HepG2 (cell line): ENCODE measurements around the gene ZNF3. TPM values are rescaled to one million over a fixed set of nuclear protein-coding genes. Genes with fewer than 3 reads are reported as not detected.

ENCODE experiments used
- ATAC-seq: fragments of 200-7000 bp; cut with Tn5 transposase; 3 replicates; pipeline ENCODE4 v1.9.1; 2020; ENCODE audit warnings: mild to moderate bottlenecking, moderate library complexity
- BruUV-seq: library from RNA; stranded (reverse); fragments of 400-500 nt; replicated peaks from 2 replicates; lab custom pipeline; 2021; lab: Mats Ljungman, UMichigan
- CTCF ChIA-PET: fragments of 300-600 bp; formaldehyde crosslinking; extraction: SDS; loops from one replicate; lab custom pipeline; 2021; ENCODE audit warnings: low total read pairs, inconsistent platforms, low intra/inter-chr PET ratio; lab: Yijun Ruan, JAX
- POLR2A ChIA-PET: fragments of 350-600 bp; sonication (Branson Sonifier 250); formaldehyde crosslinking; loops from one replicate; lab custom pipeline; 2020; ENCODE audit warnings: antibody characterized with exemption, inconsistent platforms; lab: Yijun Ruan, JAX
- DNase-seq: peaks from one replicate; pipeline ENCODE4 v3.0.0-alpha.2; 2015; ENCODE audit warnings: low spot score
- FAIRE-seq: peaks from 3 replicates; lab custom pipeline; 2011; peaks lifted over from hg19 to GRCh38; lab: Jason Lieb, UNC
- H2AFZ ChIP-seq: one replicate; pipeline ENCODE4 v1.6.1; 2011; ENCODE audit warnings: low read length, inconsistent platforms
- H3K27ac ChIP-seq: fragments of 300-600 bp; 3 replicates; pipeline ENCODE4 v1.8.0; 2011; ENCODE audit warnings: mixed run types, mild to moderate bottlenecking, mixed read lengths, low read length, inconsistent platforms; ENCODE audit not compliant: insufficient read depth; ENCODE audit errors: extremely low read length
- H3K27me3 ChIP-seq, 2 experiments: fragments of 200-600 bp in 1 of 2; 2 replicates in 1 of 2; 3 replicates in 1 of 2; pipeline versions ENCODE4 v1.6.0 to v1.8.0; 2011; ENCODE audit warnings: low read length in 2 of 2, mild to moderate bottlenecking in 2 of 2, moderate library complexity in 2 of 2, inconsistent platforms in 1 of 2; ENCODE audit not compliant: insufficient read depth in 2 of 2, control insufficient read depth in 1 of 2
- H3K36me3 ChIP-seq, 2 experiments: fragments of 200-600 bp in 1 of 2; replicated peaks in 1 of 2; 2 replicates in 1 of 2; 3 replicates in 1 of 2; pipeline versions ENCODE4 v1.5.1 to v1.8.0; 2011; ENCODE audit warnings: low read length in 2 of 2, inconsistent platforms in 1 of 2; ENCODE audit not compliant: insufficient read depth in 2 of 2, control insufficient read depth in 1 of 2
- H3K4me1 ChIP-seq: 2 replicates; pipeline ENCODE4 v1.5.1; 2012; ENCODE audit warnings: low read length, inconsistent platforms; ENCODE audit not compliant: insufficient read depth
- H3K4me2 ChIP-seq: 2 replicates; pipeline ENCODE4 v1.6.0; 2011; ENCODE audit warnings: low read depth, low read length, inconsistent platforms
- H3K4me3 ChIP-seq, 3 experiments: fragments of 200-600 bp in 1 of 3; sonication (generic), shearing (Covaris generic) in 1 of 3; replicated peaks in 1 of 3; 2 replicates each; pipeline ENCODE4 v1.5.1; 2011 to 2016; ENCODE audit warnings: low read length in 3 of 3, inconsistent platforms in 2 of 3, low read depth in 2 of 3, mild to moderate bottlenecking in 2 of 3, control low read depth in 1 of 3, mixed read lengths in 1 of 3; ENCODE audit not compliant: insufficient read depth in 1 of 3
- H3K79me2 ChIP-seq: one replicate; pipeline ENCODE4 v1.6.1; 2011; ENCODE audit warnings: low read length, inconsistent platforms; ENCODE audit not compliant: insufficient read depth
- H3K9ac ChIP-seq: 2 replicates; pipeline ENCODE4 v1.6.0; 2011; ENCODE audit warnings: mild to moderate bottlenecking, low read depth, low read length, inconsistent platforms; ENCODE audit not compliant: insufficient read depth
- H3K9me3 ChIP-seq: 2 replicates; pipeline ENCODE4 v1.5.1; 2012; ENCODE audit warnings: mild to moderate bottlenecking, low read length
- H4K20me1 ChIP-seq: 2 replicates; pipeline ENCODE4 v1.6.0; 2011; ENCODE audit warnings: inconsistent platforms, mild to moderate bottlenecking, low read length, moderate library complexity; ENCODE audit not compliant: insufficient read depth
- CEBPZ ChIP-seq: IDR thresholded peaks from 2 replicates; pipeline ENCODE4 v1.6.1; 2012; ENCODE audit warnings: low read length, improper control_type of control experiment
- GABPB1 ChIP-seq: IDR thresholded peaks from 2 replicates; pipeline ENCODE4 v1.6.1; 2016; ENCODE audit warnings: mild to moderate bottlenecking, missing genetic modification reagents, moderate library complexity, missing compliant biosample characterization
- HDAC1 ChIP-seq: sonication (generic); formaldehyde crosslinking; IDR thresholded peaks from 2 replicates; pipeline ENCODE4 v1.5.1; 2020; ENCODE audit warnings: mild to moderate bottlenecking, missing genetic modification reagents
- KAT7 ChIP-seq: IDR thresholded peaks from 2 replicates; pipeline ENCODE4 v1.6.1; 2018; ENCODE audit warnings: borderline replicate concordance, missing compliant biosample characterization
- NBN ChIP-seq: fragments of 450-650 bp; conservative IDR thresholded peaks from 2 replicates; pipeline ENCODE4 v1.6.1; 2017
- ZNF256 ChIP-seq: sonication (generic); formaldehyde crosslinking; conservative IDR thresholded peaks from 2 replicates; pipeline ENCODE4 v1.4.0; 2020; ENCODE audit warnings: missing genetic modification reagents
- ZNF3 ChIP-seq: IDR thresholded peaks from 2 replicates; pipeline ENCODE4 v1.7.0; 2017; ENCODE audit warnings: inconsistent platforms
- ZNF318 ChIP-seq: sonication (generic); formaldehyde crosslinking; IDR thresholded peaks from 2 replicates; pipeline ENCODE4 v1.4.0; 2020; ENCODE audit warnings: mild to moderate bottlenecking, missing genetic modification reagents
- ZNF614 ChIP-seq: IDR thresholded peaks from 2 replicates; pipeline ENCODE4 v1.6.1; 2018; ENCODE audit warnings: missing biosample characterization, missing genetic modification reagents, inconsistent platforms, borderline replicate concordance
- ZSCAN20 ChIP-seq: sonication (generic); formaldehyde crosslinking; IDR thresholded peaks from 2 replicates; pipeline ENCODE4 v1.4.0; 2020; ENCODE audit warnings: missing genetic modification reagents, mild to moderate bottlenecking, borderline replicate concordance
- WGBS: methylation state at CpG from one replicate; pipeline ENCODE4 v1.1.6; 2017; ENCODE audit warnings: low lambda C conversion rate; 5-methylcytosine and 5-hydroxymethylcytosine counted together
- in situ Hi-C: cut with HindIII; loops from 2 replicates; pipeline ENCODE4 v1.10.0; 2017; ENCODE audit warnings: low pct_unique_long_range_greater_than_20kb; ENCODE audit not compliant: extremely low pct_ligation_motif_present
- intact Hi-C: fragments of 100-400 bp; cut with micrococcal nuclease; formaldehyde crosslinking; loops from one replicate; pipeline ENCODE4 v1.10.0; 2022; ENCODE audit not compliant: unreplicated experiment
- polyA plus RNA-seq, 8 experiments: library from polyadenylated mRNA; depleted of rRNA in 3 of 8; stranded (reverse) in 7 of 8; unstranded in 1 of 8; fragments of >200 nt; fragmentation: Illumina TruSeq in 4 of 8; extraction: Trizol in 4 of 8; gene quantifications; 2 replicates each; pipeline versions ENCODE4 v1.2.1 to v1.2.3, GENCODE V29; 2011 to 2016; ENCODE audit warnings: low read depth in 4 of 8, missing spikeins in 1 of 8, mixed read lengths in 1 of 8; ENCODE audit not compliant: insufficient read depth in 1 of 8
- total RNA-seq, 5 experiments: library from RNA; depleted of rRNA; stranded (reverse); fragments of >200 nt; fragmentation: Illumina TruSeq; extraction: Trizol; gene quantifications; 2 replicates each; pipeline ENCODE4 v1.2.3, GENCODE V29; 2016; ENCODE audit warnings: low read depth in 1 of 5

ZNF3 gene
- total and polyA plus RNA-seq, 2 of the 13 experiments (the other 11 are each of a cell fraction or from before 2014, with no cell fraction given), result 33.7 to 56.9 TPM

- Histone ChIP-seq H3K36me3 (peaks cover 24 to 36% of the 10 kb centered on the region in 2 experiments), H3K4me3 (peak within 1 kb of the TSS; percentile 83 to 97 (median 84)), H2AFZ (peak within 1 kb of the TSS; percentile 20), H3K9ac (peak within 1 kb of the TSS; percentile 96), H4K20me1 (no peaks in the 10 kb centered on the region), H3K27me3 (no peaks in the 10 kb centered on the region; a peak in 1 of 5 replicates), H3K4me1 (peaks cover 36% of the 10 kb centered on the region), H3K4me2 (peak within 1 kb of the TSS; percentile 87), H3K27ac (peak within 1 kb of the TSS; percentile 74), H3K79me2 (peaks cover 10% of the 10 kb centered on the region), H3K9me3 (no peaks in the 10 kb centered on the region)
- ATAC-seq (peak; percentile 58), FAIRE-seq (peak; percentile 8), DNase-seq (peak; percentile 49)
- no TSS peak for BruUV-seq
- ChIA-PET POLR2A (interaction anchor here (1.0 to 2.7 kb wide), 3 partner anchors 12 to 60 kb away, joined by 3 to 29 read pairs (median 4); partner anchors contain the start of genes AP4M1, LAMTOR4, MBLAC1 and MCM7), CTCF (no interaction called here)
- in situ Hi-C loops, result no loop called here
- intact Hi-C loops, result no loop called here
- 1% methylated on average over 36 of the region's 68 CpGs for WGBS
- TF ChIP-seq ZNF3 (CRISPR knock-in tag) (no peak), ZNF318 (CRISPR knock-in tag) (peak; percentile 94; the same call in 1 of the 2 replicates), GABPB1 (CRISPR knock-in tag) (peak; percentile 90), HDAC1 (CRISPR knock-in tag) (peak; percentile 90), CEBPZ (no peak), NBN (no peak), ZNF256 (CRISPR knock-in tag) (0 out of 2 replicates have a peak, but pooled peaks have one; percentile 7), ZSCAN20 (CRISPR knock-in tag) (peak; percentile 90; the same call in 1 of the 2 replicates), KAT7 (CRISPR knock-in tag) (peak; percentile 99; the same call in 1 of the 2 replicates), ZNF614 (CRISPR knock-in tag) (peak; percentile 91)
These were observed 7.3 kb upstream of the ZNF3 start, which contains the start of gene COPS6 for GRCh38 chr7:100088621-100089457. TSS of gene COPS6 (plus strand) at chr7:100088969. CDS start at chr7:100088991, 22 bp downstream.
